HG02884 (cell line): Measurements from ENCODE around the gene RPLP2.

Source experiments
- ATAC-seq: cut with Tn5 transposase; IDR thresholded peaks from one replicate; pipeline ENCODE4 v1.9.1; 2021; ENCODE audit warnings: mild to moderate bottlenecking, moderate library complexity; ENCODE audit not compliant: unreplicated experiment

The RPLP2 gene

GRCh38 chr11:846496-847098 is 36.8 kb downstream of the RPLP2 start:
- ATAC-seq: no peak

DNA sequence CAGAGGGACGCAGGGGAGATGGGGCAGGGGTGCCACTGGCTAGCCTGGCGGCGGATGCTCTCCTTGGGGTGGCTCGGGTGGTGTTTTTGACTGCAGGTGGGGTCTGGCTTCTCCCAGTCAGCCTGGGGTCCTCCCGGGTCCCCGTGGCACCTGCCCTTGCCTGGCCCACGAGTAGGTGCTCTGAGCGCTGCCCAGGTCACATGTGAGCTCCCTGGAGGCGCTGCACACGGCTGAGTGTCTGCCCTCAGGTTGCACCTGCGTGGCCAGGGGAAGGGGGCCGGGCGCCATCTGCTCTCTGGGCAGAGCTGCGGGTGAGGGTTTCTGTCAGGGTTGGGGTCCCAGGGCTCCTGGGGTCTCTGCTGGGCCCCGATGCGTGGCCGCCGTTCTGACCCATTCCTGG is 38.1 kb downstream of the RPLP2 start:
- ATAC-seq: no peak

- ATAC-seq: no peak
These were observed 38.7 kb downstream of the RPLP2 start for GRCh38 chr11:848380-848931.

- no peak for ATAC-seq
These were observed 39.5 kb downstream of the RPLP2 start for GRCh38 chr11:849104-849824.

GRCh38 chr11:849951-850774 is 40.4 kb downstream of the RPLP2 start:
- no peak for ATAC-seq

DNA sequence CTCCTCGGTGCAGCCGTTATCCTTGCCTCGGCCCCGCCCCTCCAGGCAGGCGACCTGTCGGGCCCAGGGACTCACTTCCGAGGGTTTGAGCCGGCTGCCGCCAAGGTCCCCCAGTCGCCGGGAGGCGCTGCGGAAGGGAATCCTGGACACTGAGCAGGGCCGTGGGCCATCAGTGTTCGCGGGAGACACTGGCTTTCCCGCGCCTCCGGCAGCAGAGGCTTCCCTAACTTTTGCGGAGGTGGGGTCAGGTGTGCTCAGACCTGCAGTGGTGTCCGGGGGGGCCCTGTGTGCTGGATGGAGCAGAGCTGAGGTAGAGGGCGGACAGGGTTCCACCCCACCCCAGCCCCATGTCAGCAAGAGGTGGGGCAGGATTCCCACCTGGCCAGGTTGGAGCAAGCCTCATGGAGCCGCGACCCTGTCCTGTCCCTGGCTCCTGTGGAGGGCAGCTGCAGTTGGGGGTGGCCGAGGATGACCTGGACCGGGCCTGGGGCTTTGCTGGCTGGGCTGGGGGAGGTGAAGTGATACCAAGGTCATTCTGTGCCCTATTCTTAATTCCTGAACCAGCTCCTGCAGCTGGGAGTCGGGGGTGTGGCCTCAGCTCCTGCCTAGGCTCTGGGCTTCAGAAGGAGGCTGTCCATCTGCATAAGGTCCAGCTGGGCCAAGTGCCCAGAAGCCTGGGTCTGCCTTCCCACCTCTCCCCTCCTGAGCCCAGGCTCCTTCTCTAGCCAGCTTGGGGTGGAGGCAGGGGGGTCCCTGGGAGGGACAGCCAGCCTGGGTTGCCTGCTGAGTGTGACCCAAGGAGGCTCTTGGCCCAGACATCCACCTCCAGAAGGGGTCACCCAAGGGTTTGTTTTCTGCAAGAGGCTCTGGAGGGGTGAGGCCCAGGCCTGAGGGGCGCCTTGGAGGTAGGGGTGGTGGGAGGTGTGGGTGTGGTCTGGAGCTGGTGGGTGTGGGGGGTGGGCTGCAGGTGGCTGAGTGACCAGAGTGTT is 41.3 kb downstream of the RPLP2 start:
- no peak for ATAC-seq

- ATAC-seq: no peak
These were observed 43.0 kb downstream of the RPLP2 start for GRCh38 chr11:852762-853161.

DNA sequence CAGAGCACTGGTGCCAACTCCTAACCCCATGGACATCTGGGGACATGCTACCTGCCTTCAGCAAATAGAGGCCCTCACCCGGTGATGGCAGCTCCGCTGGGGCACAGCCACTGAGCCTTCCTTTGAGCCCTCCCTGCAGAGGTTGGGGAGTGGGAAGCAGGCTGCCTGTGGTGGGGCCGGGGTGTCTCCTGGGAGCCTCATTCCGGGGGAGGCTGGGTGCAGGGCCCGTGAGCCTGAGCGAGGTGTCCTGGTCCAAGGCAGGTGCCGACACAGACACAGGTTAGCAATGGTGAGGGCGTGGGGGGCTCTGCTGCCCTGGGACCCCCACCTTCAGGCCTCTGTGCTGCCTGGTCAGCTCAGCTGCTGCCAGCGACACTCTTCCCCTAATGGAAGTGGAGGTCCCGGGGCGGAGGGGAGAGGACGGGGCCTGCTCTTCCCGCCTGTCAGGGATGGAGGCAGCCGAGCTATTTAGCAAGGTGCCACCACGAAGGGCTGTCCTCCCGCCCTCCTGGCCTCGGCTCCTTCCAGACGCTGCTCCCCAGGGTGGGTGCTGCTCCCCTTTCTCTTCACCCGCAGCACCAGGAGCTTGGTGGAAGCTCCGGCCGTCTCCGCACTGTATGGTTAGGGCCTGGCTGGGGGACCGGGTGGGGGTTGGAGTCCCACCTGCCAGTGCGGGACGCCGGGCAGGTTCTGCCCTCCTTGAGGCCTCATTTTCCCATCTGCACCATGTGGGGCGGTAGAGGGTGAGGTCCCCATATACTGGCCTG is 44.1 kb downstream of the RPLP2 start:
- no peak for ATAC-seq

- ATAC-seq: no peak
These were observed 45.0 kb downstream of the RPLP2 start for GRCh38 chr11:854601-855329.

- ATAC-seq: no peak
These were observed 45.5 kb downstream of the RPLP2 start for GRCh38 chr11:855330-855674.

GRCh38 chr11:855796-856195 is 46.0 kb downstream of the RPLP2 start:
- ATAC-seq: no peak

DNA sequence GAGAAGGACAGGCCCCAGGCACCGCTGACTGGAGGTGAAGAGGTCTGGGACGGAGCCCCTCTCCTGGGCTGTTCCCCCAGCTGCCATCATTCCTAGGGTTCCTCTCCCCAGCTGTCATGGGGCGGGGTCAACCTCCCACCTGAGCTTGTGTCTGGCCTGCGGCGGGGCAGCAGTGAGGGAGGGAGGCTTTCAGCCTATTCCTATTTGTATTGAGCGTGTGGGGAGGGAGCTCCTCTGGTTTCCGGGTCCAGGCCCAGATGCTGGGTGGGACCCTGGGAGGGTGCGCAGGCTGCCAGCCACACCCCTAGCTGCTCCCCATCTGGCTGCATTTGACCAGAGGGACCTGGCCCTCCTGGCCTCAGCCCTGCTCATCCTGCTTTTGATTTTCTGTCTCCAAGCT is 46.6 kb downstream of the RPLP2 start:
- no peak for ATAC-seq

GRCh38 chr11:858053-858761 is 48.4 kb downstream of the RPLP2 start:
- ATAC-seq: no peak

DNA sequence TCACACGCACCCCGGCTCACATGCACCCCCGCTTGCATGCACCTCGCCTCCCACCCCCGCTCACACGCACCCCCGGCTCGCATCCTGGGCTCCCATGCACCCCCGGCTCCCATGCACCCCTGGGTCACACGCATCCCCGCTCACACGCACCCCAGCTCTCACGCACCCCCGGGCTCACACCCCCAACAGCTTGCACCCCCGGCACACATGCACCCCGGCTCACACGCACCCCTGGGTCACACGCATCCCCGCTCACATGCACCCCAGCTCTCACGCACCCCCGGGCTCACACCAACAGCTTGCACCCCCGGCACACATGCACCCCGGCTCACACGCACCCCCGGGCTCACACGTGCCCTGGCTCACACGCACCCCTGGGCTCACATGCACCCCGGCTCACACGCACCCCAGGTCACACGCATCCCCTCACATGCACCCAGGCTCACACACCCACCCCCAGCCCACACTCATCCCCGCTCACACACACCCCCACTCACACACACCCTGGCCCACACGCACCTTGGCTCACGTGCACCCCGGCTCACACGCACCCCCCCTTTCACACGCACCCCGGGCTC is 49.1 kb downstream of the RPLP2 start:
- no peak for ATAC-seq

- no peak for ATAC-seq
These were observed 49.8 kb downstream of the RPLP2 start for GRCh38 chr11:859394-860131.

- no peak for ATAC-seq
These were observed 50.7 kb downstream of the RPLP2 start for GRCh38 chr11:860234-861104.

DNA sequence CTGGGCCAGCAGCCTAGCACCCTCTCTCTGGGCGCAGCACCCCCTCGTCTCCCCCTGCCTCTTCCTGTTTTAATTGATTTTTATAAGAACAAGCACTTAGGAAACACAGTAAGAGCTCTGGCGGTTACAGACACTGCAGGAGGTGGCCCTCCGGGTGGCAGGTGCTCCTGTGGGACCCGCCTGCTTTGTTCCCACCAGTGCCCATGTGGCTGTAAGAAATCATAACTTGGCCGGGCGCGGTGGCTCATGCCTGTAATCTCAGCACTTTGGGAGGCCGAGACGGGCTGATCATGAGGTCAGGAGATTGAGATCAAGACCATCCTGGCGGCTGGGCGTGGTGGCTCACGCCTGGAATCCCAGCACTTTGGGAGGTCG is 51.3 kb downstream of the RPLP2 start:
- no peak for ATAC-seq
